Measurements from ENCODE around the gene UNC50. TPM values are rescaled to one million over a fixed set of nuclear protein-coding genes. Genes with fewer than 3 reads are reported as not detected.
"Not testable (repeated sequence)": the region's sequence is repeated elsewhere in the genome, so short reads cannot be mapped to it uniquely, and the experiment has no call there.

The UNC50 gene
- total and polyA plus RNA-seq, 12 donors = 43.5 to 75.1 (median 55.1) TPM

DNA sequence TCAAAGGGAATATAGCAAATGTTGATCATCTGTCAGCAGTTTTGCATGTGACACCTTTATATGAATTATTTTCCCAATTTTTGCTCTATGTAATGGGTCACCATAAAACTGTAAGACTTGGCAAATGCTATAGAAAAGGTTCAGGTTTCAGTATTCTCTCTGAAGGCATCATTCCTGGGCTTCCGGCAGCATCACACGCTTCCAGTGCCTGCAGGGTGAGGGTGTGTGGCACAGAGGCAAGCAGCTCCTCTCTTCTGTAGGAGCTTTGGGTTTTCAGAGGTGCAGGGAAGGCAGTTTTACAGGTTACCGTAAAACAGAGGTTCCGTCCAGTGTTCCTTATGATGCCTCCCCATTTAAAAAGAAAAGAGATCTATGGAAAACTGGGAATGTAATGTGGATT lies 18.9 kb upstream of the UNC50 start:
- Histone ChIP-seq H3K36me3 (replicated peaks in 1 of 2) (peaks cover 0 to 11% of the 10 kb centered on the region in 2 donors), H3K4me3 (no peak overlapping the region), H3K4me1 (replicated peaks in 1 of 2) (no peaks in the 10 kb centered on the region), H3K9me3 (replicated peaks in 1 of 3) (no peaks in the 10 kb centered on the region), H3K27me3 (no peaks in the 10 kb centered on the region), H3K27ac (no peak overlapping the region)
- 94 to 98% (median 96%) methylated on average over 4 of the region's 4 CpGs for WGBS, 4 donors
- intact Hi-C loops (cut with DNase I) = no loop called here
- DNase-seq = no peak
- no peak for TF ChIP-seq POLR2A (IDR thresholded peaks at IDR 0.05)
- TF ChIP-seq, protein P1, sequence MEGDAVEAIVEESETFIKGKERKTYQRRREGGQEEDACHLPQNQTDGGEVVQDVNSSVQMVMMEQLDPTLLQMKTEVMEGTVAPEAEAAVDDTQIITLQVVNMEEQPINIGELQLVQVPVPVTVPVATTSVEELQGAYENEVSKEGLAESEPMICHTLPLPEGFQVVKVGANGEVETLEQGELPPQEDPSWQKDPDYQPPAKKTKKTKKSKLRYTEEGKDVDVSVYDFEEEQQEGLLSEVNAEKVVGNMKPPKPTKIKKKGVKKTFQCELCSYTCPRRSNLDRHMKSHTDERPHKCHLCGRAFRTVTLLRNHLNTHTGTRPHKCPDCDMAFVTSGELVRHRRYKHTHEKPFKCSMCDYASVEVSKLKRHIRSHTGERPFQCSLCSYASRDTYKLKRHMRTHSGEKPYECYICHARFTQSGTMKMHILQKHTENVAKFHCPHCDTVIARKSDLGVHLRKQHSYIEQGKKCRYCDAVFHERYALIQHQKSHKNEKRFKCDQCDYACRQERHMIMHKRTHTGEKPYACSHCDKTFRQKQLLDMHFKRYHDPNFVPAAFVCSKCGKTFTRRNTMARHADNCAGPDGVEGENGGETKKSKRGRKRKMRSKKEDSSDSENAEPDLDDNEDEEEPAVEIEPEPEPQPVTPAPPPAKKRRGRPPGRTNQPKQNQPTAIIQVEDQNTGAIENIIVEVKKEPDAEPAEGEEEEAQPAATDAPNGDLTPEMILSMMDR (IDR thresholded peaks at IDR 0.05) = no peak

DNA sequence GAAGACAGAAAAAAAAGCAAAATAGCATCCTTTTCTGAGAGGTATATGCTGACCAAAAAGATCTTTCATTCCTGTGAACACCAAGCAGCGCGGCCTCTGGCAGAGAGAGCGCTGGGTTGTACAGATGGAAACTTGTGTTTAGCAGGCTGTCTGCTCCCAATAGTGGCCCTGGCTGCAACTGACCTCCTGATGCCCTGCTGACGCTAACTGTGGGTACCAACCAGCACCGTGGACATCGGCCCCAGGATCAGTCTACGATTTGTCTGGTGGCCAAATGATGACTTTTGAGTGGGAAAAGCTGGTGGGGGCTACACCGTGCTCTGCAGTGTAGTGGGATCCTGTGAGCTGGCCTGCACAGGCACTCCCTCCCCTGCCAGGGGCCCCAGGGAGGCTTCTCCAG lies 15.8 kb upstream of the UNC50 start:
- no peaks in the 10 kb centered on the region for H3K27me3 ChIP-seq
- H3K4me1 ChIP-seq (replicated peaks in 1 of 2) = no peaks in the 10 kb centered on the region
- TF ChIP-seq, protein P1 (IDR thresholded peaks at IDR 0.05) = no peak
- no peak for TF ChIP-seq POLR2A (IDR thresholded peaks at IDR 0.05)
- H3K27ac ChIP-seq = no peak overlapping the region
- DNase-seq = peak in 1 of 7 donors; percentile 36
- H3K4me3 ChIP-seq = no peak overlapping the region
- 95 to 98% (median 96%) methylated on average over 4 to 8 of the region's 8 CpGs for WGBS, 4 donors
- no peaks in the 10 kb centered on the region for H3K36me3 ChIP-seq (replicated peaks in 1 of 2)
- intact Hi-C loops (cut with DNase I) = no loop called here
- H3K9me3 ChIP-seq (replicated peaks in 1 of 3) = no peaks in the 10 kb centered on the region

DNA sequence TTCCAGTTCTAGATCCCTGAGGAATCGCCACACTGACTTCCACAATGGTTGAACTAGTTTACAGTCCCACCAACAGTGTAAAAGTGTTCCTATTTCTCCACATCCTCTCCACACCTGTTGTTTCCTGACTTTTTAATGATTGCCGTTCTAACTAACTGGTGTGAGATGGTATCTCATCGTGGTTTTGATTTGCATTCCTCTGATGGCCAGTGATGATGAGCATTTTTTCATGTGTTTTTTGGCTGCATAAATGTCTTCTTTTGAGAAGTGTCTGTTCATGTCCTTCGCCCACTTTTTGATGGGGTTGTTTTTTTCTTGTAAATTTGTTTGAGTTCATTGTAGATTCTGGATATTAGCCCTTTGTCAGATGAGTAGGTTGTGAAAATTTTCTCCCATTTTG lies 13.7 kb upstream of the UNC50 start:
- H3K27ac ChIP-seq; H3K36me3 ChIP-seq (replicated peaks in 1 of 2); H3K4me1 ChIP-seq (replicated peaks in 1 of 2); H3K9me3 ChIP-seq (replicated peaks in 1 of 3); DNase-seq; intact Hi-C loops (cut with DNase I); H3K4me3 ChIP-seq; H3K27me3 ChIP-seq: not testable (repeated sequence)
- 87 to 95% (median 91%) methylated on average over 2 to 4 of the region's 4 CpGs for WGBS, 4 donors

DNA sequence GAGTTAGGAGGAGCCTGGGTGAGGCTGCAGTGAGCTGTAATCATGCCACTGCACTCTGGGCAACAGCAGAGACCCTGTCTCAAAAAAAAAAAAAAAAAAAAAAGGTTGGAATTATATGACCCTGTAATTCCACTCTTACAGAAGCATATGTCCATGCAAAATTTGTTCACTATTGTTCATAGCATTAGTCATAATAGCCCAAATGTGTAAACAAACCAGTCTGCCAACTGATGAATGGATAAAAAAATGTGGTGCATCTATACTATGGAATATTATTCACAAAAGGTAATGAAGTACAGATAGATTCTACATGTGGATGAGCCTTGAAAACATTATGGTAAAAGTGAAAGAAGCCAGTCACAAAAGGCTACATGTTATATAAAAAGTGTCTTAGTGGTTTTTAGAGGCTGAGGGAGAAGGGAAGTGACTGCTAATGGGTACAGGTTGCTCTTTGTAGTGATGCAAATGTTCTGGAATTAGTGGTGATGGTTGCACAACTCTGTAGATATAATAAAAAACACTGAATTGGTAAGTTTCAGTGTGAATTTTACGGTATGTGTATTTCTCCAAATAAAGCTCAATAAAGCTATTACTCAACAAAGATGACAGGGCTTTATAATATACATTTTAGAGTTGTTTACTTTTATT lies 9.5 kb upstream of the UNC50 start:
- 72 to 88% (median 83%) methylated on average over 1 of the region's 1 CpG for WGBS, 4 donors
- DNase-seq = no peak
- TF ChIP-seq, protein P1 (IDR thresholded peaks at IDR 0.05) = no peak
- no peak for TF ChIP-seq POLR2A (IDR thresholded peaks at IDR 0.05)
- intact Hi-C loops (cut with DNase I) = no loop called here
- peaks cover 0 to 42% of the 10 kb centered on the region in 2 donors for H3K36me3 ChIP-seq (replicated peaks in 1 of 2)
- no peak overlapping the region for H3K4me3 ChIP-seq
- no peaks in the 10 kb centered on the region for H3K27me3 ChIP-seq
- no peaks in the 10 kb centered on the region for H3K9me3 ChIP-seq (replicated peaks in 1 of 3)
- H3K27ac ChIP-seq = peak overlapping the region in 1 of 5 donors; percentile 12
- H3K4me1 ChIP-seq (replicated peaks in 1 of 2) = no peaks in the 10 kb centered on the region
